Activated naive CD8-positive, alpha-beta T cell treated with anti-CD3 and anti-CD28 coated beads, Interleukin-2, amount 50 U/mL, for 16 hours (primary cell): ENCODE measurements around the gene MAP7D1.
"Not testable (repeated sequence)": the region's sequence is repeated elsewhere in the genome, so short reads cannot be mapped to it uniquely, and the experiment has no call there.

Source experiments
- DNase-seq: peaks from one replicate; pipeline ENCODE4 v3.0.0-alpha.2; 2020; ENCODE audit warnings: low read depth, low spot score

MAP7D1 gene

GRCh38 chr1:36166938-36167905 is 11.3 kb downstream of the MAP7D1 start:
- DNase-seq = no peak

- DNase-seq = no peak
Measured at GRCh38 chr1:36168514-36168913, 12.6 kb downstream of the MAP7D1 start.

GRCh38 chr1:36170643-36171412 is 14.9 kb downstream of the MAP7D1 start:
- DNase-seq = no peak

- no peak for DNase-seq
Measured at GRCh38 chr1:36172017-36172747, 16.2 kb downstream of the MAP7D1 start.

- no peak for DNase-seq
Measured at GRCh38 chr1:36172983-36173382, 17.0 kb downstream of the MAP7D1 start.

GRCh38 chr1:36174713-36175112 is 18.8 kb downstream of the MAP7D1 start:
- DNase-seq = no peak

- DNase-seq = no peak
Measured at GRCh38 chr1:36175137-36176095, 19.5 kb downstream of the MAP7D1 start.

- no peak for DNase-seq
Measured at GRCh38 chr1:36176106-36176949, 20.4 kb downstream of the MAP7D1 start.

GRCh38 chr1:36177589-36178431 is 21.9 kb downstream of the MAP7D1 start:
- no peak for DNase-seq

GRCh38 chr1:36178471-36179219 is 22.7 kb downstream of the MAP7D1 start:
- DNase-seq = no peak

- DNase-seq = no peak
Measured at GRCh38 chr1:36179220-36179600, 23.2 kb downstream of the MAP7D1 start.

GRCh38 chr1:36182734-36183133 is 26.8 kb downstream of the MAP7D1 start:
- no peak for DNase-seq

GRCh38 chr1:36183309-36183856 is 27.4 kb downstream of the MAP7D1 start:
- no peak for DNase-seq

GRCh38 chr1:36187800-36188593 is 32.0 kb downstream of the MAP7D1 start:
- DNase-seq = peak; percentile 37

GRCh38 chr1:36196805-36197204 is 40.8 kb downstream of the MAP7D1 start:
- DNase-seq = not testable (repeated sequence)

- no peak for DNase-seq
Measured at GRCh38 chr1:36198641-36199040, 42.7 kb downstream of the MAP7D1 start.
